HCT116 (cell line): ENCODE results near the gene C1orf94. TPM values are rescaled to one million over a fixed set of nuclear protein-coding genes. Genes with fewer than 3 reads are reported as not detected.

Source experiments
- ATAC-seq: fragments of 200-7000 bp; cut with Tn5 transposase; 2 replicates; pipeline ENCODE4 v1.9.1; 2020; ENCODE audit warnings: mild to moderate bottlenecking, moderate library complexity
- BruUV-seq: library from RNA; stranded (reverse); fragments of 400-500 nt; replicated peaks from 2 replicates; lab custom pipeline; 2021; lab: Mats Ljungman, UMichigan
- CTCF ChIA-PET: fragments of 300-600 bp; sonication (Branson Sonifier 250); formaldehyde crosslinking; loops from one replicate; lab custom pipeline; 2021; ENCODE audit warnings: antibody characterized with exemption; lab: Charles Lee
- POLR2A ChIA-PET: fragments of 300-600, 350-600 bp; sonication (Branson Sonifier 250); formaldehyde crosslinking; loops from one replicate; lab custom pipeline; 2021; ENCODE audit warnings: antibody characterized with exemption; lab: Charles Lee
- RAD21 ChIA-PET, 2 experiments: fragments of 300-600 bp; sonication (Branson Sonifier 250); formaldehyde crosslinking; loops; one replicate each; lab custom pipeline; 2023; ENCODE audit warnings: low total read pairs in 2 of 2; ENCODE audit not compliant: uncharacterized antibody in 2 of 2, unreplicated experiment in 2 of 2, low non-redundant PET in 1 of 2; lab: Charles Lee
- DNase-seq: peaks from one replicate; pipeline ENCODE4 v3.0.0-alpha.2; 2010; ENCODE audit warnings: low read depth, low spot score
- H2AFZ ChIP-seq: fragments of 200-600 bp; shearing (Covaris generic), sonication (generic); 2 replicates; pipeline ENCODE4 v1.6.1; 2017; ENCODE audit warnings: low read depth, mixed run types, mixed read lengths, antibody characterized with exemption, low read length; ENCODE audit not compliant: poor library complexity, severe bottlenecking
- H3K27ac ChIP-seq: 2 replicates; pipeline ENCODE4 v1.5.1; 2012; ENCODE audit warnings: low read depth, low read length
- H3K27me3 ChIP-seq: fragments of 200-600 bp; sonication (generic); 2 replicates; pipeline ENCODE4 v1.6.1; 2016; ENCODE audit warnings: mixed run types, low read length, mixed read lengths; ENCODE audit not compliant: insufficient read depth
- H3K36me3 ChIP-seq, 2 experiments: fragments of 200-500 bp in 1 of 2; fragments of 200-600 bp in 1 of 2; sonication (Bioruptor generic) in 1 of 2; sonication (generic) in 1 of 2; 2 replicates each; pipeline versions ENCODE4 v1.5.1 to v1.6.1; 2014 to 2016; ENCODE audit warnings: low read length in 2 of 2, inconsistent platforms in 1 of 2, mixed read lengths in 1 of 2, mixed run types in 1 of 2; ENCODE audit not compliant: insufficient read depth in 2 of 2, control insufficient read depth in 1 of 2
- H3K4me1 ChIP-seq, 2 experiments: fragments of 200-600 bp in 1 of 2; sonication (generic) in 1 of 2; 2 replicates each; pipeline versions ENCODE4 v1.5.1 to v1.6.1; 2012 to 2017; ENCODE audit warnings: low read length in 2 of 2, inconsistent platforms in 1 of 2, mild to moderate bottlenecking in 1 of 2, mixed read lengths in 1 of 2, mixed run types in 1 of 2, moderate library complexity in 1 of 2; ENCODE audit not compliant: insufficient read depth in 2 of 2, control insufficient read depth in 1 of 2
- H3K4me2 ChIP-seq: fragments of 200-600 bp; sonication (generic); 2 replicates; pipeline ENCODE4 v1.6.1; 2017; ENCODE audit warnings: mixed run types, low read length, mixed read lengths
- H3K4me3 ChIP-seq, 2 experiments: fragments of 200-600 bp in 1 of 2; sonication (generic) in 1 of 2; replicated peaks in 1 of 2; 2 replicates each; pipeline ENCODE4 v1.5.1; 2011 to 2016; ENCODE audit warnings: low read length in 2 of 2, control low read depth in 1 of 2, low read depth in 1 of 2, mild to moderate bottlenecking in 1 of 2, mixed read lengths in 1 of 2, mixed run types in 1 of 2
- H3K79me2 ChIP-seq: fragments of 200-600 bp; sonication (generic); 2 replicates; pipeline ENCODE4 v1.6.1; 2017; ENCODE audit warnings: mild to moderate bottlenecking, mixed run types, low read length, moderate library complexity, mixed read lengths; ENCODE audit not compliant: insufficient read depth
- H3K9ac ChIP-seq: fragments of 200-600 bp; sonication (generic); 2 replicates; pipeline ENCODE4 v1.6.1; 2016; ENCODE audit warnings: low read length, mixed read lengths
- H3K9me2 ChIP-seq: fragments of 200-600 bp; sonication (generic), shearing (Covaris generic); 2 replicates; pipeline ENCODE4 v1.6.1; 2017; ENCODE audit warnings: mixed run types, mild to moderate bottlenecking, moderate library complexity; ENCODE audit not compliant: insufficient read depth
- H3K9me3 ChIP-seq, 2 experiments: fragments of 200-500 bp in 1 of 2; fragments of 200-600 bp in 1 of 2; sonication (Bioruptor generic) in 1 of 2; sonication (generic) in 1 of 2; 2 replicates each; pipeline ENCODE4 v1.6.1; 2014 to 2017; ENCODE audit warnings: low read length in 2 of 2, mixed read lengths in 2 of 2, inconsistent platforms in 1 of 2, low read depth in 1 of 2, mild to moderate bottlenecking in 1 of 2, mixed run types in 1 of 2, moderate library complexity in 1 of 2; ENCODE audit not compliant: control insufficient read depth in 1 of 2, insufficient read depth in 1 of 2
- H4K20me1 ChIP-seq: fragments of 200-600 bp; sonication (generic), shearing (Covaris generic); 2 replicates; pipeline ENCODE4 v1.6.1; 2017; ENCODE audit warnings: mixed run types, mild to moderate bottlenecking, moderate library complexity; ENCODE audit not compliant: insufficient read depth
- EZH2 ChIP-seq: fragments of 200-600 bp; sonication (generic); IDR thresholded peaks from 2 replicates; pipeline ENCODE4 v1.6.1; 2017; ENCODE audit warnings: antibody characterized with exemption, mixed run types
- FOSL1 ChIP-seq: IDR thresholded peaks from 2 replicates; pipeline ENCODE4 v1.6.1; 2012; ENCODE audit warnings: low read depth
- MAX ChIP-seq: IDR thresholded peaks from 2 replicates; pipeline ENCODE4 v1.6.1; 2012
- POLR2AphosphoS5 ChIP-seq: IDR thresholded peaks from 2 replicates; pipeline ENCODE4 v1.6.1; 2011; ENCODE audit warnings: mild to moderate bottlenecking, low read depth, low read length, moderate library complexity
- RAD21 ChIP-seq: IDR thresholded peaks from 2 replicates; pipeline ENCODE4 v1.6.1; 2012; ENCODE audit warnings: low read depth, mild to moderate bottlenecking
- SIN3A ChIP-seq: IDR thresholded peaks from 2 replicates; pipeline ENCODE4 v1.6.1; 2012; ENCODE audit warnings: low read depth
- ZFX ChIP-seq: fragments of 450-650 bp; IDR thresholded peaks from 2 replicates; pipeline ENCODE4 v1.6.1; 2017
- intact Hi-C: fragments of 100-400 bp; cut with micrococcal nuclease; formaldehyde crosslinking; loops from 2 replicates; pipeline ENCODE4 v1.10.0; 2022
- total RNA-seq: library from RNA; stranded (reverse); gene quantifications from one replicate; pipeline ENCODE4 v1.2.1, GENCODE V29; 2021; ENCODE audit not compliant: unreplicated experiment
- TF ChIP-seq, protein P1 (sequence below): IDR thresholded peaks from 2 replicates; pipeline ENCODE4 v1.6.1; 2012
- TF ChIP-seq, protein P2 (sequence below): IDR thresholded peaks from 2 replicates; pipeline ENCODE4 v1.6.1; 2011; ENCODE audit warnings: mild to moderate bottlenecking, low read length, moderate library complexity; ENCODE audit not compliant: insufficient replicate concordance; ENCODE audit errors: extremely low read depth

Gene C1orf94
- total RNA-seq, 1 experiment from 2014 or later = not detected

- no peak overlapping the region for H3K4me3 ChIP-seq
- H3K9me2 ChIP-seq = no peaks in the 10 kb centered on the region
- H3K9me3 ChIP-seq = no peaks in the 10 kb centered on the region
- H3K27me3 ChIP-seq = peaks cover 24% of the 10 kb centered on the region
- intact Hi-C loops = no loop called here
- H3K4me2 ChIP-seq = no peak overlapping the region
- H3K9ac ChIP-seq = no peak overlapping the region
- ChIA-PET POLR2A (no interaction called here), RAD21 (no interaction called here), CTCF (no interaction called here)
- no peaks in the 10 kb centered on the region for H4K20me1 ChIP-seq
- ATAC-seq (no peak), DNase-seq (no peak)
- no peaks in the 10 kb centered on the region for H3K79me2 ChIP-seq
- H2AFZ ChIP-seq = no peak overlapping the region
- no peaks in the 10 kb centered on the region for H3K4me1 ChIP-seq
- H3K36me3 ChIP-seq = no peaks in the 10 kb centered on the region
- H3K27ac ChIP-seq = no peak overlapping the region
- no TSS peak for BruUV-seq
- TF ChIP-seq FOSL1 (no peak), RAD21 (no peak), ZFX (no peak), EZH2 (no peak), POLR2AphosphoS5 (no peak), MAX (no peak), SIN3A (no peak)
- TF ChIP-seq, protein P1, sequence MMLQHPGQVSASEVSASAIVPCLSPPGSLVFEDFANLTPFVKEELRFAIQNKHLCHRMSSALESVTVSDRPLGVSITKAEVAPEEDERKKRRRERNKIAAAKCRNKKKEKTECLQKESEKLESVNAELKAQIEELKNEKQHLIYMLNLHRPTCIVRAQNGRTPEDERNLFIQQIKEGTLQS = no peak
- TF ChIP-seq, protein P2, sequence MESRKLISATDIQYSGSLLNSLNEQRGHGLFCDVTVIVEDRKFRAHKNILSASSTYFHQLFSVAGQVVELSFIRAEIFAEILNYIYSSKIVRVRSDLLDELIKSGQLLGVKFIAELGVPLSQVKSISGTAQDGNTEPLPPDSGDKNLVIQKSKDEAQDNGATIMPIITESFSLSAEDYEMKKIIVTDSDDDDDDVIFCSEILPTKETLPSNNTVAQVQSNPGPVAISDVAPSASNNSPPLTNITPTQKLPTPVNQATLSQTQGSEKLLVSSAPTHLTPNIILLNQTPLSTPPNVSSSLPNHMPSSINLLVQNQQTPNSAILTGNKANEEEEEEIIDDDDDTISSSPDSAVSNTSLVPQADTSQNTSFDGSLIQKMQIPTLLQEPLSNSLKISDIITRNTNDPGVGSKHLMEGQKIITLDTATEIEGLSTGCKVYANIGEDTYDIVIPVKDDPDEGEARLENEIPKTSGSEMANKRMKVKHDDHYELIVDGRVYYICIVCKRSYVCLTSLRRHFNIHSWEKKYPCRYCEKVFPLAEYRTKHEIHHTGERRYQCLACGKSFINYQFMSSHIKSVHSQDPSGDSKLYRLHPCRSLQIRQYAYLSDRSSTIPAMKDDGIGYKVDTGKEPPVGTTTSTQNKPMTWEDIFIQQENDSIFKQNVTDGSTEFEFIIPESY = no peak
Observed at GRCh38 chr1:34236089-34236488, 59.4 kb downstream of the C1orf94 start.
